Right cardiac atrium (tissue), 5 donors: ENCODE data around the gene RNGTT. TPM values are rescaled to one million over a fixed set of nuclear protein-coding genes. Genes with fewer than 3 reads are reported as not detected.

Experiments
- ATAC-seq, 2 donors: fragments of 200-7000 bp; cut with Tn5 transposase; one replicate each; pipeline versions ENCODE4 v1.8.0 to v1.9.1; 2020; ENCODE audit warnings: moderate library complexity in 2 of 2, mild to moderate bottlenecking in 1 of 2
- DNase-seq, 3 donors: peaks; one replicate each; pipeline ENCODE4 v3.0.0-alpha.2; 2020
- H3K27ac ChIP-seq: one replicate; pipeline ENCODE4 v1.5.1; 2013; ENCODE audit warnings: mild to moderate bottlenecking, low read length, control low read depth, moderate library complexity
- H3K27me3 ChIP-seq: one replicate; pipeline ENCODE4 v1.6.1; 2013; ENCODE audit not compliant: control insufficient read depth, insufficient read depth
- H3K4me1 ChIP-seq: one replicate; pipeline ENCODE4 v1.6.1; 2013; ENCODE audit warnings: low read length; ENCODE audit not compliant: control insufficient read depth, insufficient read depth
- H3K4me3 ChIP-seq: one replicate; pipeline ENCODE4 v1.5.1; 2013; ENCODE audit warnings: low read length, control low read depth
- H3K9me3 ChIP-seq: one replicate; pipeline ENCODE4 v1.6.1; 2013; ENCODE audit warnings: low read length; ENCODE audit not compliant: control insufficient read depth
- WGBS: extraction: QIAGEN DNeasy Blood & Tissue Kit; methylation state at CpG from one replicate; pipeline ENCODE4 v1.1.7; 2013; 5-methylcytosine and 5-hydroxymethylcytosine counted together
- intact Hi-C, 4 donors: fragments of 100-400 bp; cut with DNase I; formaldehyde crosslinking; loops; one replicate each; pipeline versions ENCODE4 v1.11.0 to v1.14.0; 2022 to 2023
- polyA plus RNA-seq: library from polyadenylated mRNA; stranded (reverse); fragments of 200-250 nt; gene quantifications from one replicate; pipeline ENCODE4 v1.2.3, GENCODE V29; 2013
- total RNA-seq, 4 donors: library from RNA; stranded (reverse); fragmentation: NEBNext Ultra II Directional; extraction: Animal tissue kit (Norgen Biotek cat#: 25700); gene quantifications; one replicate each; pipeline ENCODE4 v1.2.1, GENCODE V29; 2021
- donor health status: healthy with polysubstance abuse.
- donor health status: DM: no; HTN: yes; CAD: no.
- donor health status: DM: no; HTN: no; CAD: no.
- donor health status: DM: no; HTN: yes; CAD: no; lungs with severe emphysema.
- donor health status: DM: yes; HTN: yes; CAD: no.

The RNGTT gene
- total and polyA plus RNA-seq, 5 donors, result 3.9 to 9.5 (median 8.3) TPM

- Histone ChIP-seq H3K4me3 (no peak overlapping the region), H3K27me3 (no peaks in the 10 kb centered on the region), H3K9me3 (no peaks in the 10 kb centered on the region), H3K4me1 (no peaks in the 10 kb centered on the region), H3K27ac (no peak overlapping the region)
- ATAC-seq (no peak), DNase-seq (no peak)
- 44% methylated on average over 1 of the region's 1 CpG for WGBS
- intact Hi-C loops, result no loop called here
These were observed 82.0 kb downstream of the RNGTT start for GRCh38 chr6:88881451-88881850.

DNA sequence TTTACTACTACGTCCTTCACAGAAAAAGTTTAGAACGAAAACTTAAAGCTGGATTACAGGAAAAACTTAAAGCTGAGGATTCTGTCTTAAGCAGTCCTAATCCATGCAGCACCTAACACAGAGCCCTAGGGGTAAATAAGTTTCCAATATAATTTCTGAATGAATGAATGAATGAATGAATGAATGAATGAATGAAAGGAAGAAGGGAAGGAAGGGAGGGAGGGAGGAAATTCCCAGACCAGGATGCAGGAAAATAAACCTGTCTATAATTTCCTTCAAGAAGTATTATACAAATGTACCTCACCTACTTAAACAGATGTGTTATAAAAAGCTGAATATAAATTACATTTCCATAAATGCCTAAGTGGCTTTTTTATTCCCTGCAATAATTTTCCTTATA, 83.4 kb downstream of the RNGTT start:
- ATAC-seq, result no peak
- Histone ChIP-seq H3K4me1 (no peaks in the 10 kb centered on the region), H3K27ac (no peak overlapping the region), H3K9me3 (no peaks in the 10 kb centered on the region), H3K4me3 (no peak overlapping the region), H3K27me3 (no peaks in the 10 kb centered on the region)
- intact Hi-C loops, result no loop called here
- DNase-seq, result no peak
- WGBS, result 93% methylated on average over 2 of the region's 2 CpGs

GRCh38 chr6:88877893-88878292, 85.5 kb downstream of the RNGTT start:
- Histone ChIP-seq H3K9me3 (no peaks in the 10 kb centered on the region), H3K4me3 (no peak overlapping the region), H3K27ac (no peak overlapping the region), H3K4me1 (no peaks in the 10 kb centered on the region), H3K27me3 (no peaks in the 10 kb centered on the region)
- DNase-seq (no peak), ATAC-seq (no peak)
- 95% methylated on average over 7 of the region's 7 CpGs for WGBS
- intact Hi-C loops, result no loop called here

DNA sequence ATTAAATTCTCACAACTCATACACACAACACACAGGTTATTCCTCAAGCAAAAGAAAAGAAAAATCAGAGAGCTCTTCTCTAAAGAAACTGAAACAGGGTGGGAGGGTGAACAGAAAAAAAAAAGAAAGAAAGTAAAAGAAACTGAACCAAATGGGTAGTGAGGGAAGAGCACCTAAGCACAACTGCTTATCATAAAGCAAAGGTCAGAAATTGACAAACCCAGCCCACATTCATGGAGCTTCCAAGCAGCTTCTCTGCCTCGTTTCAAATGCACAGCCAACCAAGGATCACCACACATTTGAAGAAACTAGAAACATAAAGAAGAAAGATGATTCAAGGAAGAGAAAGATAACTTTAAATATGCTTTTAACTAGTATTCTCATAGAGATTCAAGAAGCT, 90.5 kb downstream of the RNGTT start:
- WGBS, result 67% methylated on average over 1 of the region's 1 CpG
- intact Hi-C loops, result loop anchor here in 1 of 4 donors (5.0 kb wide), 1 partner anchor 946 kb away; no protein-coding TSS in a partner anchor
- ATAC-seq (no peak), DNase-seq (no peak)
- no peak overlapping the region for H3K27ac ChIP-seq
- no peak overlapping the region for H3K4me3 ChIP-seq
- H3K27me3 ChIP-seq, result no peaks in the 10 kb centered on the region
- H3K4me1 ChIP-seq, result no peaks in the 10 kb centered on the region
- no peaks in the 10 kb centered on the region for H3K9me3 ChIP-seq

DNA sequence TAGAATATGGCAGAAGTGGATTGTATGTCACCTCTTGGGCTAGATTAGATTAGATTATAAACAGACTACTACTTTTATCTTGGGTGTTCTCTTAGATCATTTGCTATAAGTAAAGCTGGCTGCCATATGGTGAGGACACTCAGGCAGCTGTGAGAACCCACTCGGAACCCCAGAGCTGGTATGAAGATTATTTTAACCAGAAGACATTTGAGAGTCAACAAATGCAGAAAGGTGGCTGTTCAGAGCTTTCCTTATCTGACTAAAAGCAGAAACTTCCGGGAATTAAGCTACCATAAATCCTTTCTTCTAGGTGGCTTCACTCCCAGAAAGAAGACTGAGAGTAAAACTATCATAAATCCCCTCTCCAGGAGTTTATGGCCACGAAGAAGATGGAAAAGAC, 91.9 kb downstream of the RNGTT start:
- intact Hi-C loops, result loop anchor here in 1 of 4 donors (5.0 kb wide), 1 partner anchor 944 kb away; no protein-coding TSS in a partner anchor
- no peak for ATAC-seq

GRCh38 chr6:88870717-88871330, 92.6 kb downstream of the RNGTT start:
- no peak for DNase-seq

More for the DNA sequence above, 91.9 kb downstream of the RNGTT start:
- no peaks in the 10 kb centered on the region for H3K4me1 ChIP-seq
- 69% methylated on average over 3 of the region's 3 CpGs for WGBS
- no peaks in the 10 kb centered on the region for H3K9me3 ChIP-seq
- H3K27ac ChIP-seq, result no peak overlapping the region
- no peak for DNase-seq
- no peaks in the 10 kb centered on the region for H3K27me3 ChIP-seq
- H3K4me3 ChIP-seq, result no peak overlapping the region

DNA sequence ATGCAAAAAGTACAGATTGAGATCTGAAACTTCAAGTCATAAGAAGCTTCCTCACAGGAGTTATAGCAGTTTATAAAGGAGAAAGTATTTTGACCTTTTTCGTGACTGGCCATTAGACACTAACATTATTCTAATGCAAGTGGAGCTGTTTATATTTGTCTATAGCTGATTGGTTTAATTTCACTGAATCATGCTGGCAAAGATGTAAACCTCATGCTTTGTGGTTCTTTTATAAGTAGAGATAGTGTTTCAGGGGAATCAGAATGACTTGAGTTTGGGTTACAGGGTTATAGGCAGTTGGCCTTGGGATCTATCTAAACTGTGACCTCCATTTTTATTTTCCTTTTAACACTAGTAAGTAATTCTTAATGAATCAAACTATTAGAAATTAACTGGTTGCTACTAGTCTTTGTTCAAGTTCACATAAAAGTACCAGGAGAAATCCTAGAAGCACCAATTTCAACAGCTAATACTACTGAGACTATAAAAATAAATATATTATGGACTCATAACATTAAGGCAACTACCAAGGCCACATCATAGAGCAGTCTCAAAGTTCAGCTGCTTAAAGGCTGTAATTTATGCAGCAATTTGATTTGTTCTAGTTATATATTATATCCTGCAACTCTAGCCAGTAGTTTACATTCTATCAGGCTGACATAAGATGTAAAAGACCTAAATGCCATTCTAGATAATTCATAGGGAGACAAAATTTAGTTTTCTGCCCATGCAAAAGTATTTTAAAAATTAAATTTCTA, 94.0 kb downstream of the RNGTT start:
- intact Hi-C loops, result loop anchor here in 3 of 4 donors (5.0 to 10.0 kb wide), 3 partner anchors 935 to 942 kb away; no protein-coding TSS in a partner anchor
- 99% methylated on average over 1 of the region's 1 CpG for WGBS
- no peak overlapping the region for H3K27ac ChIP-seq

More at GRCh38 chr6:88870717-88871330, 92.6 kb downstream of the RNGTT start:
- Histone ChIP-seq H3K27ac (no peak overlapping the region), H3K27me3 (no peaks in the 10 kb centered on the region), H3K9me3 (no peaks in the 10 kb centered on the region), H3K4me3 (no peak overlapping the region), H3K4me1 (no peaks in the 10 kb centered on the region)
- WGBS, result 0% methylated on average over 1 of the region's 1 CpG
- intact Hi-C loops, result loop anchor here in 1 of 4 donors (5.0 kb wide), 1 partner anchor 944 kb away; no protein-coding TSS in a partner anchor
- peak in 1 of 2 donors; percentile 35 for ATAC-seq

GRCh38 chr6:88867841-88868731, 95.3 kb downstream of the RNGTT start:
- Histone ChIP-seq H3K4me3 (no peak overlapping the region), H3K27me3 (no peaks in the 10 kb centered on the region), H3K4me1 (no peaks in the 10 kb centered on the region), H3K9me3 (no peaks in the 10 kb centered on the region), H3K27ac (no peak overlapping the region)
- DNase-seq, result no peak
- ATAC-seq, result no peak
- intact Hi-C loops, result loop anchor here in 2 of 4 donors (5.0 to 10.0 kb wide), 2 partner anchors 933 to 936 kb away; no protein-coding TSS in a partner anchor
- whole genome bisulfite sequencing, result 74% methylated on average over 2 of the region's 2 CpGs

More for the DNA sequence above, 94.0 kb downstream of the RNGTT start:
- DNase-seq, result no peak
- Histone ChIP-seq H3K9me3 (no peaks in the 10 kb centered on the region), H3K4me3 (no peak overlapping the region), H3K27me3 (no peaks in the 10 kb centered on the region), H3K4me1 (no peaks in the 10 kb centered on the region)
- ATAC-seq, result no peak

- Histone ChIP-seq H3K27ac (no peak overlapping the region), H3K9me3 (no peaks in the 10 kb centered on the region), H3K27me3 (no peaks in the 10 kb centered on the region), H3K4me3 (no peak overlapping the region), H3K4me1 (no peaks in the 10 kb centered on the region)
- no peak for ATAC-seq
- DNase-seq, result no peak
- WGBS, result 98% methylated on average over 2 of the region's 2 CpGs
- intact Hi-C loops, result loop anchor here in 2 of 4 donors (5.0 to 10.0 kb wide), 2 partner anchors 932 to 935 kb away; no protein-coding TSS in a partner anchor
These were observed 96.6 kb downstream of the RNGTT start for GRCh38 chr6:88866856-88867255.

DNA sequence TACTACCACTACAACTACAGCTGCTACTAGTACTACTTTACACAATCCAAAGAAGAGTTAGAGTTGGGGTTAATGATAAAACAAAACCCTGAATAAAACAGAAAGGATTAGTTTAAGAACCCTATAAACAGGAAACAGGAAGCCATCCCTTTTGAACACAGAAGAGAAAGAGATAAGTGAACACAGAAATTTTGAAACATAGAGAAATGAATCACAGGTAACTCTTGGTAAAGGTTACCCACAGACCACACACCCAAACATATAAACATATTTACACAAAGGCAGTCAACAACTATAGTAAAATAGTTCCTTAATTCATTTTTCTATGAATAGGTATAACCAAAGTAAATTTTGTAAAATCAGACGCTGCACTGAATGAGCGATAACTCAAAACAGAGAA, 98.1 kb downstream of the RNGTT start:
- no peak for ATAC-seq
- intact Hi-C loops, result loop anchor here in 2 of 4 donors (5.0 to 10.0 kb wide), 2 partner anchors 930 to 933 kb away; no protein-coding TSS in a partner anchor
- Histone ChIP-seq H3K4me3 (no peak overlapping the region), H3K27me3 (no peaks in the 10 kb centered on the region), H3K4me1 (no peaks in the 10 kb centered on the region), H3K27ac (no peak overlapping the region), H3K9me3 (no peaks in the 10 kb centered on the region)
- no peak for DNase-seq
- WGBS, result 99% methylated on average over 2 of the region's 2 CpGs
